HG03139 (cell line): ENCODE measurements around the gene CACNA2D4.

Experiments used
- ATAC-seq: cut with Tn5 transposase; IDR thresholded peaks from one replicate; pipeline ENCODE4 v1.9.1; 2021; ENCODE audit not compliant: unreplicated experiment

CACNA2D4 gene

DNA sequence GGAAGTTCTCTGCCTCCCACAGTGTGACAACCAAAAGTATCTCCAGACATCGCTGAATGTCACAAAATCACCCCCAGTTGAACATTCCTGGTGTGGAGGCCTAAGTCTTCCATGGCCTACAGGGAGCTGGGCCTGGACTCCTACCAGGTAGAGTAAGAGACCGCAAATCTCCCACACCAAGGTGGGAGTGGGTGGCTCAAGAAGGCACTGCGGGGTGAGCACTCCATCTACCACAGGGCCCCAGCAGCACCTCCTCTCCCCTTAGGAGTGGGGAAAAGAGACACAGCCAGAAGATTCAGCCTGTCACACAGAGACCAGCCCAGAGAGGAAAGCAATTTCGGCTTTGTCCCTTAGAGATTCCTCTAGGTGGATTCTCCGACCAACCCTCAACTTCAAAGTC lies 72.6 kb downstream of the CACNA2D4 start:
- ATAC-seq = no peak

DNA sequence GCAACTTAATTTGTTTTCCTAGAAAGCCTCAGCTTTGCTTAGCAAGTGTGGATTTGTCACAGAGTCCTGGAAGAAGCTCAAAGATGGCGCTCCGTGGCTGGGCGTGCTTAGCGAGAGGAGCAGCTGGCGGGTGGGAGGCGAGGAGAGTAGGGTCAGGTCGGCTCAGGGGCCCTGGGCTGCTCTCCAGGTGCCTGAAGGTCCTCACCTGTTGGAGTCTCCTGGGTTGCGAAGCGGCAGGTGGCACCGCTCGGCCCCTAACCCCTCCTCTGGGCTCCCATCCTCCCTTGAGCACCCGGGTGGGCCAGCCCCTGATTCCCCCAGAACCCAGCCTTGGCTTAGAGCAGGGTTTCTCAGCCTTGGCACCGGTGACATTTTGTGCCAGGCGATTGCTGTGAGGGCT lies 73.0 kb downstream of the CACNA2D4 start:
- no peak for ATAC-seq

DNA sequence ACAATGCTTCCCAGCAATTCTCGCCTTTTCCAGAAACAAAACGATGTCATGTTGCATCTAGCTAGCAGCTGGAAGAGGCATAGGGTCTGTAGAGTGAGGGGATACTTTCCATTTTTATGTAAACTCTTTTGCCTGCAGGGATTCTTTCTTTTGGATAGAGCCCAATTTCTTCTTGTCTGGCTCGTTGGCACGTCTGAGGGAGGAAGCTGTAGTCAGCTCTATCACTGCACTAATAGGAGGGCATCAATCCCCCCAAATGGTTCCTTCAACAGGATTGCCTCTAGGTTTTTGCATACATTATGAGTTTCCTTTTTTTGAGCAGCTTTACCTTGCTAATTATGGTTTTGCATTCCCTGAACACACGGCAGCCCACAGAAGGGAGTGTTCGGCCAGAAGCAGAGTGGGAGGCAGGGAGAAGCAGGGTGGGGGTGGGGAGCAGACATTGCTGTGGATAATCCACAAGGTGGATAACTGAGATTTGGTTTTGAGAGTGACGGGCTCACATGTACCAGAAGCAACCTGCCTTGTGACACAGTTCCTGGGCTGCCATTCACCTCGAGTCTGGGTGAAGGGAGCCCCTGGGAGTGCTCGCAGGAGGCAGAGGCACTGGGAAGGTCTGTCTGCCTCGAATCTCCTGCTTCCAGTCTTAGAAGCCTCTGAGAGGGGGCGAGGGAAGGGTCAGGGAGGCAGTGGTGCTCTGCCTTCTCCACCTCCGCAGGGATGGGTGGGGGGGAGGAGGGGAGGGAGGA lies 73.6 kb downstream of the CACNA2D4 start:
- no peak for ATAC-seq

DNA sequence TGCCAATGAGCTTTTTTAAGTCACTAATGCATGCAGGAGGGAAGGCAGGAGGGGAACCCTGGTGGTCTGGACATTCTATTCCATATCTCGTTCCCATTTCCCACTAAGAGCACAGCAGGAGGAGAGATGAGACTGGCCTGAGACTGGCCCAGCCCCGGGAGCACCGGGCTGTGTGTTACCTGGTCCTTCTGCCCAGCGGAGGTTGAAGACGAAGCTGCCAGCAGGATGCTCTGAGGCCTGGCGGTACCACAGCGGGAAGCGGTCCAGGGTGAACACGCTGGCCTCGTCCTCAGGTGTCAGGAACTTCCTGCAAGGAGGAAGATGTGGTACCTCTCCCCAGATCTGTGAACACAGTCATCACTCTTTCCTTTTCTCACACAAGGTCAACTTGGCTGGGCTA lies 74.2 kb downstream of the CACNA2D4 start:
- no peak for ATAC-seq

DNA sequence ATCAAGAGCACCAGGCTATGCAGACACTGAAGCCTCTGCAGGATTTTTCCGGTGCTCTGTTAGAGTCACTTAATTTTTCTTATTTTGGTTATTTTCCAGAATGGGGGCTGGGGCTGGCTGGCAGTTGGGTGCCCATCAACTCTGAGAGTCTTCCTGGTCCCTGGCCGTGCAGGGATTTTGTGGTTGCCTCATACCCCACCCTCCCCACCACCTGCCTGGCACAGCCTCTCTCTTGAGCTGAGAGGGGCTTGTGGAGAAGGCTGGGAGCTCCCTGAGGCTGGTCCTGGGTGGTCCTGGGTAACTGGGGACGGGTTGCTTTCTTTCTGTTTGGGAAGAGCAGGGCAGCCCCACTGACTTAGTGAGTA lies 74.8 kb downstream of the CACNA2D4 start:
- ATAC-seq = no peak

DNA sequence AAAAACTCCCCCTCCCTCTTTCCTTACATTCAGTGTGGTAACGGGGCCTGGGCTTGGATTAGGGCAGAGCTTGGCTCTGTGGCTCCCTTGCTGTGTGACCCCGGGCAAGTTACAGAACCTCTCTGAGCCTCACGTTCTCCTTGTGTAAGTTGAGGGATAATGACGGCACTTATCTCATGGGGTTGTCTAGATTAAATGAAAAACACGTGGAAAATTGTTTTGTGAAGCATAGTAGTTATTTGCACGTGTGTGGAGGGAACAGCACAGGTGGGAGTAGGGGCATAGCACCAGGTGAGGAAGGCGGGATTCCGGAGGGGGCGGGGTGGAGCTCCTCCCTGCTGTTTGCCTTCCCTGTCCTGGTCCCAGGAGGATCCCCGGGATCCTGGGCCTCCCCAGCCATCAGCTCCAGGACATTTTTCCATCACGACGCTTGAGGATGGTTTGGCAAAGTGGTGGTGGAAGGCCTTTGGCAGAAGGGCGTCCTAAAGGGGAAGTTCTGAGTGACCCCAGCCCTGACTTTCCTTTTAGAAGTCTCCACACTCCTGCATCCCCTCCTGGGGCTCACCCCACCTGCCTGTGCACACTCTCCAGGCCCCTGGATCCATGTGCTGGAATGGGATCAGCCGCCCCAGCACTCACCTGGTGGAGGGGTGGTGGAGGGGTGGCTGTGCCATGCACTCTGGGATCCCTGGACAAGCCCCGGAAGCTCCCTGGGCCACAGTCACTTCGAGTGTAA lies 75.4 kb downstream of the CACNA2D4 start:
- ATAC-seq = no peak

DNA sequence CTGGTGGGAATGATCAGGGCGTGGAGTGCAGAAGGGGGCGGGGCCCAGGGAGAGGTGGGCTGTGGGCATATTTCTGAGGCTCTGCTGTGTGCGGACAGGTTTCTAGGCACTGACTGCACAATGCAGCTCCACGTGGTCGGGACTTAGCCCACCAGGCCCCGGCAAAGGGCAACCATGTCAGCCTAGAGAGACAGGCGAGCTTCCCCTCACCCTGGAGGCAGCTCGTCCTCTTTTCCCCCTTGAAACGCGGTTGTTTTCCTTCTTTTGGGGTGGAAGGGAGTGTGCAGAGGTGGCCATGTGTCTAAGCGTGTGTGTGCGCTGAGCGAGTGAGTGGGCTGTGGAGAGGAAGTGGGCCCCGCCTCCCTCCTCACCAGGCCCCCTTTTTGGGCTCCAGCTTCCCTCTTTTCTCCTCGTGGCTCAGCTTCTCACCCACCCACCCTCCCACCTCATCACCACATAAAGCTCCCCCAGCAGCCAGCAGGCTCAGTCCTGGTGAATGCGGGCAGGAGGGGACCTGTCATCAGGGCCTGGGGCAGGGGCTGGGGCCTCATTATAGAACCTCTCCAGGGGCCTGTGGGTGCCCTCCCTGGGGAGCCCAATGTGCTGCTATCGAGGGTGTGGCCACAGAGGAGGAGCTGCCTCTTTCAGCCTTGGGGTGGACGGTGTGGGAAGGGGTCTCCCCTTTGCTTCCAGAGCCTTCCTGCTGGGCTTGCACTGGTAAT lies 76.1 kb downstream of the CACNA2D4 start:
- ATAC-seq = no peak

DNA sequence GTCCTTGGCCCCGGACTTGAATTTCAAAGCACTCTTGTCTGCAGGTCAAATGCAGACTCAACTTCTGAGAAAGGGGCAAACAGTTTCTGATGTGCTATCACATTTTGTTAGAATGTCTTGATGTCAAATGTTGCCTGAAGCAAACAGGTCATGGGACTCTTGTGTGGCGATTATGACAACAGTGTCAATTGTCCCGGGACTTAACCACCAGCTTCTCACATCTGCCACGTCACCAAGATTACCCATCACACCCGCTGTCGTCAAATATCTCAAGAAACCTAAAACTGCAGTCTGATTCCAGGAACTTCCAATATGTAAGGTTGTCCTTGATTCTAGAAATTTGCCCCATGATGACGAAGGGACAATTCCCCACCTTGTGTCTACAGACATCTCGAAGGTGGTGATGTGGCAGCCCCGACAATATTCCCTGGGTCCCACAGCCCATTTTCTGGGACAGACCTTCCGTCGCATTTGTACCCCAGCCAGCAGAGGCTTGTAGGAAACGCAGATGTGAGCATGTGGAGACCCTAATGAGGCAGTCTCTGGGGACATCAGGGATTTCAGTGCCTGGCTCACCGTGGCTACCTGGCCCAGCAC lies 76.8 kb downstream of the CACNA2D4 start:
- no peak for ATAC-seq

DNA sequence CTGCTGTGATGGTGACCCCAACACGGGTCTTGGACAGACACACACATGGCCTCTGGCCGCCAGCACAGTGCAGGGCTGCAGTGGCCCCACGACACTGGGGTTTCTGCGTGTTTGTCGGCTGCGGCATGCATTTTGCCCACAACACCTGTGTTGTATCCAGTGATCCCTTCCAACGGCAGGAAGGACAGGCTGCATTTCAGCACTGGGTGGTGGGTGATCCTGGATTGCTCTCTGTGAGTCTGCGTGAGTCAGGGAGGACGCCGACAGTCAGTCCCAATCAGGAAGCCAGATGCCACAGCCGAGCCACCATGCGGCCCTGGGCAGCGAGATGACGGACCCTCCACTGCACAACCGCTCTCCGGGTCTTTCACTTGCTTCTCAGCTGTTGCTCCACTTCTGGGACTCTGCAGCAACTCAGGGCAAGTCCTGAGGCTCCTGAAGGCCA lies 77.4 kb downstream of the CACNA2D4 start:
- ATAC-seq = no peak

DNA sequence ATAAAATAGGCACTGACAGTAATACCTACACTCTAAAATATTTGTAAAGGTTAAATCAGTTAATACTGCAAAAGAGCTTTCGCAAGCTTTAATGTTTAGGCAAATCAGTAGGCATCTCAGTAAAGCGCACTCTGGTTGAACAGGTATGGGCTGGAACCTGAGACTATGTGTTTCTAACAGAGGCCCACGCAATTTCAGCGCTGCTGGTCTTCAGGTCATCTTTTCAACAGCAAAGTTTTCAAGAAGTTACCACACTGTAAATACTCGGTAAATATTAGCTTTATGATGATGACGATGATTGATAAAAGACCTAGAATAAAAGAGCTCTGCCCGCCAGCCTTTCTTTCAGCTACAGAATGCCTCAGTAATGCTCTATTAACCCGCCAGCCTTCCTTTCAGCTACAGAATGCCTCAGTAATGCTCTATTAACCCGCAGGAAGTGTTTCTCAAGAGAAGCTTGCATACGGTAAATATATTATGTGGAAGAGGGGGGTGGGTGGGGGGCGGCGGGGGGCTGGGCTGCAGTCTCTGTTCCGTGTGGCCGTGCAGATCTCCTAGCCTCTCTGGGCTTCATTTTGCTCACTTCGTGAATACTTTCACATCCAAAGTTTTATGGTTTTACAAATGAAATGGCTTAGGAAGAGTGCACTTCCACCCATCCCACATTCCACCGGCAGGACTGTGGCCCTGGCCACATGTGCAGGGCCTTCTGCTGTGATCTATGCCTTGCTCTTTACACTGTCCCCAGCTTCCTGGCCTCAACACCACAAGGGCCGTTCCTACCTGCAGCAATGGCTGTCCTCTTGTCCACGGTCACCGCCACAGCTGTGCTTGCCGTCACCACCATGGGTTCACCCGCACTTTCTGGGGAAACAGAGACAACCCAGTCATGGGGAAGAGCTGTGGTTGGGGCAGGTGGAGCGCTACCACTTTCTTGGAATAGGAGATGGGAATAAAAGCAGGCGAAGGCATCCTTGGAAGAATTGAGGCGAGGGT lies 78.2 kb downstream of the CACNA2D4 start:
- no peak for ATAC-seq

DNA sequence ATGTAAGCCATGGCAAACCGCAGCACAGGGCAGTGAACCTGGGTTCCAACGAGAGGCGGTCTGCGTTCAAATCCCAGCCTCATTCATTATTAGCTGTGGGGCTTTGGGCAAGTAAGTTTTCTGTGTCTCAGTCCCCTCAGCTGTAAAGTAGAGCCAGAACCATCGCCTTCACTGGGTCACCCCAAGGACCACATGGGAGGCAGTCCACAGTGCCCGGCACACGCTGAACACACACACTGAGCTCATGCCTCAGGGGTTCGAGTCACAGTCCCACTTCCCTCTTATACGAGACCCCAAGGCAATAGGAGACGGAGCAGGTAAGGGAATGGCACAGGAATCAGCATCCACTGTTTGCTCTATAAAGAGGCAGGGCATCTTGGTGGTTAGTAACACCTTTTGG lies 79.0 kb downstream of the CACNA2D4 start:
- ATAC-seq = no peak

DNA sequence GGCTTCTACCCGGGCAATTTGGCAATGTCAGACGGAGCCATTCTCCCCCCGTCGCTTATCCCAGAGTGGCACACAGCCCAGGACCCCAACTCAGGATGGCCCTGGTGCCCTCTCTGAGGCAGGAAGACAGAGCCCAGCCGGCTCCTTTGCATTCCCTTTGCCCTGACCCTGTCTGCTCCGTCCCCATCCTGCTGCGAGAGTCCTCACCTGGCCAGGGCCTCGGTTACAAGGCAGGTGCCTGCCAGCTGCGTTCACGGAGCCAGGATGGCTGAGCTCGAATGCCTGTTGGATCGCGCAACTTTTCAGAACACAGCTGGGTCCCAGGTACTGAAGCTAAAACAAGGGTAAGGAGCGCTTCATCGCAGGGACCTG lies 79.5 kb downstream of the CACNA2D4 start:
- no peak for ATAC-seq

DNA sequence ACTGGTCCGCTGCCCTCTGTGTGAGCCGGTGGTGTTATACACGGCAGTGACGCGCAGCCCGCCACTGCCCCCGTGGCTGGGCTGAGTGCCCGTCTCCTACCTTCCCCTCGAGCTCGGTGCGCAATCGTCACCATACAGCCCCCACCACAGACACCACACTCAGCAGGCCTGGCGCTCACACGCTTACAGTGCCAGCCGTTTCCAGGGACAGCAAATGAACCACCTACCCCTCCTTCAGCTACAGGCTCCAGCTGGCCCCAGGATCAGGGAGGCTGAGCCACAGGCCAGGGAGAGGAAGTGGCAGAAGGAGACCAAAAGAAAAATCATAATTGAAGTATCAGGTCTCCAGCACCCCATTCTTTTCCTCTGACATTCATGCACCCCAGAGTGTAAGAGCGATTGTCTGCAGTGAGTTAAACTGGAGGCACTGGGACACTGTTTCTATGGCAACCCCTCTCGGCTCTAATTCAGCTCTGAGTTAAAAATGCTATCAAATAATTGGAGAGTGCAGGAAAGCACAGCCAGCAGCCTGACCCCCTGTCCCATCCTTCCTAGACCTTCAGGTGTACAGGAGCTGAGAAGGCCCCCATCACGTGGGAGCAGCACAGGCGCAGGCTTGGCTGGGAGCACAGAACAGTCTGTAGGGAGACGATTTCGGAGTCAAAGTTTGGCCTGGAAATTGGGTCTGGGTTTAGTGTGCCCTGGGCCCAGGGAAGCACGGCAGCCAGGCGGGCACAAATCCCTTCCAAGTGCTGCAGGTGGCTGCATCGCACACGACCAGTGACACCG lies 80.1 kb downstream of the CACNA2D4 start:
- no peak for ATAC-seq

DNA sequence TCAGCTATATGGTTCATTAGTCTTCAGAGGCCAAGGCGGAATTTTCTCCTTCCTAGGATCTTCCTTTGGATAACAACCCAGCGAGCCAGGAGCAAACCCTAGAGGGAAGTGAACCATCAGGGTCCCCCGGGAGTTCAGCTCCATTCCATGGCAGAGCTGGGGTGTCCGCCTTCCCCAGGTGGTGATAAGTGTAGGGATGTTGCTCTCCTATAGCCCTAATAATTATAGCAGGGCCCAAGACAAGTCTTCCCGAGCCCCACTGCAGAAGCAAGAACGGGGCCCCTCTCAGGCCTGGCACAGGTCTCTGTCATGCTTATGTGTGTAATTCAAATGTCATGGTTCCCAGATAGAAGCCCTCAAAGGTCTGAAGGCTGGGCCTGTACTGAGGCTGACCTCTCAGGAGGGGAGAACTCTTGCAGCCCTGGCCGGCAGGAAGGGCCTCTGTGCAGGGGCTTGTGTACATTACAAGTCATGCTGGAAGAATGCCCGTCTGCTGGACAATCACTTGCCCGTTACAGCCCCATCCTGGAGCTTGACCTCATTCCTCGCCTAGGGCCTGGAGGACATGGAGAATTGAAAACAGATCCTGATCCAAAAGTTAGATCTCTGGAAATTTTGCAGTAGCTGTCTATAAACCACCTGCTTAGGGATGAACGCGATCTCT lies 80.8 kb downstream of the CACNA2D4 start:
- ATAC-seq = no peak

DNA sequence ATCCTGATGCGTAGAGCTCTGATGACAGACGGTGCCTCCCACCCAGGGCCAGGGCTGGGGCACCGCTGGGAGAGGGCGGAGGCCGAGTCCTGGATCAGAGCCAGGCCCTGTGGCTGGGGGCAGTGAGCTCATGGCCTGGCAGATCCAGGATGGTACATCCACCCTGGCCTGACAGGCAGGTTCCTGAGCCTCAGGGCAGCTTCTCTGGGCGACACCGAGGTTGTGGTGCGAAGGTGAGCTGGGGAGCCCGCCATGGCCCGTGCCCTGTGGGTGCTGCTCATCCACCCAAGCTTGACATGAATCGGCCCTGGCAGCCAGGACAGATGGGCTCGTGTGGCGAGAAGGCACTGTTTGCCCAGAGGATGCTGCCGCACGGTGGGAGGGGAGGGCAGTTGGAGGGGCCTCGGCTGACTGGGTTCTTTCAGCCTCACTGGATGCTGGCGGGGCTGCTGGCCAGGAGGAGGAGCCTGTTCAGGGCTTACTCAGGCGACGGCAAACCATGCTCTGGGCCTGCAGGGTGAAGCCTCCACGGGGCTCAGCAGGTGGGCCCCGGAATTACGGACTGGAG lies 81.5 kb downstream of the CACNA2D4 start:
- ATAC-seq = no peak

DNA sequence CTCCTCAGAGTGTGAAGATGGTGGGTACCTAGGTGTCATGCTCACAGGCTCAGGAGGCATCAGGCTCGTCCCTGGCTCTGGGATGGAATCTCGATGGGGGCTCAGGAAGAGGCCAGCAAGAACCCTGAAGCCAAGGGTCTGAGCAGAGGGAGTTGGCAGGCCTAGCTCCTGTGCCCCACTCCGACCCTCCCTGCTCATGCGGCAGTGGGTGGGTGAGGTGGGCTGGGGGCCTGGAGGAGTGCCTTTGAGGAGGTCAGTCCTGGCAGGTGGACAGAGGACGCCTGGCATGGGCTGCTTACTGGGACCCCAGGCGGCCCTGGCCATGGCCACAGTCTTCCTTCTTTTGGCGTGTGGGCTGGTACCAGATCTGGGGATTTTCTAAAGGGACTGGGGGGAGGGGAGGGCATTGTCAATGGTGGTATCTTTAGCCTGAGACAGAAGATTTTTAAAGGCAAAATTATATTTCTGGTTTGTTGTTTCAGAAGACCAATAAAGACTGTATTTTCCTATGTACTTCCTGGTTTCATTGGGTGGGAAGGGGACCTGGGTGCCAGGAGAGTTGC lies 82.1 kb downstream of the CACNA2D4 start:
- no peak for ATAC-seq

DNA sequence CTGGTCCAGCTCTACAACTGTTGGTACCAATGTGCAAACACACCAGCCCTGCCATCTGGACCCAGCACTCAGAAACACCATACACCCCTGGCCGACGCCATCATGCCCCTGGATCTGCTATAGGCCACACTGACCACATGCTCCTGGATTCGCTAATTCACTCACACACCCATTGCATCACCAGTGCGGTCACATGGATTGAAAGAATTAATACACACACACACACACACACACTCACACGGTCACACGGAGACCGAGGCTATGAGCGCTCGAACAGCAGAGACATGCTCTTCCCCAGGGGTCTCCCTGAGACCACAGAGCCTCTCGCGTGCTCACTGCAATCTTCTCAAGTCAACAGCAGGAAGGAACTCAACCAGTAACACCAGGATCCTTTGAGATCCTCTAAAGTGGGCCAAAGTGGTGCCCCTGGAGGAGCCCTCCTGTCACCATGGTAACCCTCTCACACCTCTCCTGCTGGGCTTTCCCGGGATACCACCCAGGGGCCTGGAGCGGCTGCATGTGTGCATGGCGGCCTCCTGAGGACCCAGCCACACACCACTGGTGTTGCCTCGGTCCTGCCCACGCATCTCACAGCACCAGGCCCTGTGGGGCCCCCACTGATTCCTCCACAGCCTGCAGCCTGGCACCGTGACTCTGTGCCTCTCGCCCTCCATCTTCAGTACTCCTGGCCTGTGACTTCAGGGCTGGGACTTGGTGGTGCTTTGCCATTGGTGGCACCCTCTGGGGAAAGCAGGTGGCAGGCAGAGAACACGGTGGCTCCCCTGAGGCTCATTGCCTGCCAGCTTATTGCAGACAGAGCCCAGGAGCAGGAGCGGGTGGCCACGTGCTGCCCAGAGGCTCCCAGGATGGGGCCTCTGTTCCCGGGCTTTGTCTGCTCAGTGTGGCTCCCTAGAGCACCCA lies 83.0 kb downstream of the CACNA2D4 start:
- no peak for ATAC-seq
